ENCODE results near the gene KLK4. TPM values are rescaled to one million over a fixed set of nuclear protein-coding genes. Genes with fewer than 3 reads are reported as not detected.

KLK4 gene
- total and polyA plus RNA-seq, 11 donors, result not detected

- Histone ChIP-seq H3K4me1 (no peaks in the 10 kb centered on the region), H3K27ac (no peak within 1 kb of the TSS), H3K4me3 (no peak within 1 kb of the TSS), H3K36me3 (no peaks in the 10 kb centered on the region), H3K27me3 (peaks cover 0 to 31% (median 4%) of the 10 kb centered on the region in 9 donors), H3K9me3 (no peaks in the 10 kb centered on the region)
- intact Hi-C loops (cut with DNase I), result no loop called here
- 7 to 11% (median 10%) methylated on average over 5 to 7 of the region's 7 CpGs for WGBS, 4 donors
- ATAC-seq (no peak), DNase-seq (no peak)
- no peak for TF ChIP-seq CTCF (IDR thresholded peaks at IDR 0.05)
Measured at GRCh38 chr19:50952910-50953309, 41.7 kb upstream of the KLK4 start, which contains the start of gene KLK5. TSS of gene KLK5 (minus strand) at chr19:50953038. CDS start at chr19:50952657, 381 bp downstream.

GRCh38 chr19:50949861-50950260 lies 38.7 kb upstream of the KLK4 start:
- intact Hi-C loops (cut with DNase I), result no loop called here
- H3K36me3 ChIP-seq, result no peaks in the 10 kb centered on the region
- no peaks in the 10 kb centered on the region for H3K4me1 ChIP-seq
- WGBS, 4 donors, result 50 to 64% (median 57%) methylated on average over 18 to 19 of the region's 19 CpGs
- ATAC-seq (no peak), DNase-seq (no peak)
- peaks cover 0 to 18% (median 4%) of the 10 kb centered on the region in 9 donors for H3K27me3 ChIP-seq
- no peak overlapping the region for H3K4me3 ChIP-seq
- H3K9me3 ChIP-seq, result no peaks in the 10 kb centered on the region
- H3K27ac ChIP-seq, result no peak overlapping the region
- TF ChIP-seq POLR2A (IDR thresholded peaks at IDR 0.05) (no peak), CTCF (IDR thresholded peaks at IDR 0.05) (no peak)

GRCh38 chr19:50947123-50947522 lies 35.9 kb upstream of the KLK4 start:
- TF ChIP-seq POLR2A (IDR thresholded peaks at IDR 0.05) (no peak), CTCF (IDR thresholded peaks at IDR 0.05) (no peak)
- no peaks in the 10 kb centered on the region for H3K36me3 ChIP-seq
- DNase-seq (no peak), ATAC-seq (no peak)
- peaks cover 0 to 8% (median 3%) of the 10 kb centered on the region in 9 donors for H3K27me3 ChIP-seq
- no peak overlapping the region for H3K27ac ChIP-seq
- intact Hi-C loops (cut with DNase I), result no loop called here
- no peaks in the 10 kb centered on the region for H3K4me1 ChIP-seq
- H3K4me3 ChIP-seq, result no peak overlapping the region
- WGBS, 4 donors, result 78 to 83% (median 78%) methylated on average over 4 of the region's 4 CpGs
- peaks cover 0 to 5% (median 0%) of the 10 kb centered on the region in 12 donors for H3K9me3 ChIP-seq

- Histone ChIP-seq H3K27me3 (peaks cover 0 to 3% (median 0%) of the 10 kb centered on the region in 9 donors), H3K4me1 (no peaks in the 10 kb centered on the region)
- intact Hi-C loops (cut with DNase I), result no loop called here
Measured at GRCh38 chr19:50944795-50945194, 33.6 kb upstream of the KLK4 start.

More at GRCh38 chr19:50944795-50945194, 33.6 kb upstream of the KLK4 start:
- Histone ChIP-seq H3K36me3 (no peaks in the 10 kb centered on the region), H3K27ac (no peak overlapping the region), H3K4me3 (no peak overlapping the region), H3K9me3 (peaks cover 0 to 6% (median 0%) of the 10 kb centered on the region in 12 donors)
- 61 to 68% (median 64%) methylated on average over 4 of the region's 4 CpGs for WGBS, 4 donors
- ATAC-seq (no peak), DNase-seq (no peak)
- TF ChIP-seq POLR2A (IDR thresholded peaks at IDR 0.05) (no peak), CTCF (IDR thresholded peaks at IDR 0.05) (no peak)

All from heart left ventricle (tissue), 16 donors.